Hepatocyte (in vitro differentiated cells): ENCODE measurements around the gene SH3BP2. TPM values are rescaled to one million over a fixed set of nuclear protein-coding genes. Genes with fewer than 3 reads are reported as not detected.

ENCODE experiments used
- DNase-seq: peaks from one replicate; pipeline ENCODE4 v3.0.0-alpha.2; 2016; ENCODE audit warnings: low spot score
- H2AFZ ChIP-seq: fragments of 200-600 bp; sonication (generic); 2 replicates; pipeline ENCODE4 v1.6.0; 2016; ENCODE audit warnings: antibody characterized with exemption, mild to moderate bottlenecking
- H3K27ac ChIP-seq: fragments of 200-600 bp; sonication (generic); 2 replicates; pipeline ENCODE4 v1.5.1; 2016; ENCODE audit warnings: mild to moderate bottlenecking
- H3K27me3 ChIP-seq: fragments of 200-600 bp; sonication (generic); 2 replicates; pipeline ENCODE4 v1.6.1; 2016
- H3K36me3 ChIP-seq: fragments of 200-600 bp; sonication (generic); replicated peaks from 2 replicates; pipeline ENCODE4 v1.5.1; 2016; ENCODE audit warnings: low read depth; ENCODE audit not compliant: insufficient read depth
- H3K4me1 ChIP-seq: fragments of 200-600 bp; sonication (generic); 2 replicates; pipeline ENCODE4 v1.5.1; 2016; ENCODE audit warnings: mild to moderate bottlenecking, moderate library complexity; ENCODE audit not compliant: insufficient read depth
- H3K4me2 ChIP-seq: fragments of 200-600 bp; sonication (generic); 2 replicates; pipeline ENCODE4 v1.6.0; 2016
- H3K4me3 ChIP-seq: fragments of 200-600 bp; sonication (generic); 2 replicates; pipeline ENCODE4 v1.5.1; 2016; ENCODE audit warnings: mild to moderate bottlenecking
- H3K79me2 ChIP-seq: fragments of 200-600 bp; sonication (generic); 2 replicates; pipeline ENCODE4 v1.6.0; 2017; ENCODE audit warnings: mild to moderate bottlenecking
- H3K9me2 ChIP-seq: fragments of 200-600 bp; sonication (generic); replicated peaks from 2 replicates; pipeline ENCODE4 v1.6.0; 2017; ENCODE audit warnings: mild to moderate bottlenecking; ENCODE audit not compliant: insufficient read depth
- H3K9me3 ChIP-seq: fragments of 200-600 bp; sonication (generic); 2 replicates; pipeline ENCODE4 v1.5.1; 2016; ENCODE audit warnings: low read depth, mild to moderate bottlenecking
- H4K20me1 ChIP-seq: fragments of 200-600 bp; sonication (generic); 2 replicates; pipeline ENCODE4 v1.6.0; 2016; ENCODE audit warnings: mild to moderate bottlenecking; ENCODE audit not compliant: insufficient read depth, poor library complexity, severe bottlenecking
- CTCF ChIP-seq: fragments of 200-600 bp; sonication (generic); IDR thresholded peaks from 2 replicates; pipeline ENCODE4 v1.5.1; 2016; ENCODE audit warnings: antibody characterized with exemption, mild to moderate bottlenecking; ENCODE audit not compliant: poor library complexity
- EZH2 ChIP-seq: fragments of 200-600 bp; sonication (generic); IDR thresholded peaks from 2 replicates; pipeline ENCODE4 v1.6.1; 2016; ENCODE audit warnings: antibody characterized with exemption, mild to moderate bottlenecking, borderline replicate concordance
- EZH2phosphoT487 ChIP-seq: fragments of 200-600 bp; sonication (generic); IDR thresholded peaks from one replicate; pipeline ENCODE4 v1.6.1; 2018; ENCODE audit warnings: antibody characterized with exemption, mild to moderate bottlenecking, low read depth, moderate library complexity; ENCODE audit not compliant: unreplicated experiment, severe bottlenecking
- WGBS: methylation state at CpG from one replicate; pipeline ENCODE4 v1.1.6; 2016; ENCODE audit warnings: low lambda C conversion rate; ENCODE audit errors: missing lambda C conversion rate; 5-methylcytosine and 5-hydroxymethylcytosine counted together
- polyA plus RNA-seq: library from polyadenylated mRNA; unstranded; fragments of >200 nt; fragmentation: Nextera tagmentation; extraction: Ambion mirVana; gene quantifications from 2 replicates; pipeline ENCODE4 v1.2.1, GENCODE V29; 2016
- total RNA-seq: library from RNA; depleted of rRNA; stranded (reverse); fragments of >200 nt; gene quantifications from 2 replicates; pipeline ENCODE4 v1.2.3, GENCODE V29; 2014

SH3BP2 gene
- total and polyA plus RNA-seq, 2 experiments from 2014 or later: 24.3 to 25.7 TPM

DNA sequence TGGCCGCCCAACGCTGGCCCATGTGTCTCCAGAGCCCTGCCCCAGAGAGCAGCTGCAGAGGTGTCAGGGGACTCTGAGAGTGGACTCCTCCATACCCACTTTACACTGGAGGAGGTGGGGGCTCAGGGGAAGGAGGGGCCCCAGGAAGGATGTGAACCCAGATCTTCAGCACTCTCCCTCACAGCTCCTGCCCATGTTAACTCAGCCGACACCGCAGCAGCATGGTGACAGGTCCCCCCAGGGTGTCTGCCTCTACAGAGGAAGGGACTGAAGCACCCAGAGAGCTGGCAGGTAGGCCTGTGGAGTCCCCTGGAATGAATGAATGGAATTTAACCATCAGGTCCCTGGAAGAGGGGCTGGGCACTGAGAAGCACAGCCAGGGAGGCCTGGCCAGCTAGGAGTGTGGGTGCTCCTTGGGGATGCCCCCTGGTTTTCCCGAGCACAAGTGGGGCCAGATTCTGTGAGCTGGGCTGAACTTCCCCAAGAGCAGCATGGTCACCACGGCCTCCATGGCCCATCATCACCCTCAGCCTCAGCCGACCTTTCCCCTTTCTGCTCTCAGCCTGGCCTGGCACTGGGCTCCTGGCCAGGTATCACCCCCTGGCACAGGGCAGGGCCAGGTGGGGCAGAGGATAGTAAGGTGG is 21.9 kb downstream of the SH3BP2 start:
- H4K20me1 ChIP-seq: no peaks in the 10 kb centered on the region
- no peak overlapping the region for H2AFZ ChIP-seq
- H3K4me2 ChIP-seq: no peak overlapping the region
- no peak overlapping the region for H3K4me3 ChIP-seq
- TF ChIP-seq EZH2phosphoT487: no peak
- no peak for TF ChIP-seq EZH2
- TF ChIP-seq CTCF: no peak
- H3K27me3 ChIP-seq: no peaks in the 10 kb centered on the region
- no peak overlapping the region for H3K27ac ChIP-seq
- H3K9me3 ChIP-seq: peaks cover 8% of the 10 kb centered on the region
- DNase-seq: no peak
- no peaks in the 10 kb centered on the region for H3K9me2 ChIP-seq
- H3K4me1 ChIP-seq: peaks cover 19% of the 10 kb centered on the region
- no peaks in the 10 kb centered on the region for H3K36me3 ChIP-seq
- peaks cover 26% of the 10 kb centered on the region for H3K79me2 ChIP-seq
- 81% methylated on average over 7 of the region's 7 CpGs for WGBS

GRCh38 chr4:2816401-2816954 is 23.6 kb downstream of the SH3BP2 start:
- 84% methylated on average over 1 of the region's 1 CpG for WGBS
- TF ChIP-seq EZH2phosphoT487 (no peak), EZH2 (no peak), CTCF (no peak)
- Histone ChIP-seq H3K4me3 (no peak overlapping the region), H3K4me2 (no peak overlapping the region), H3K27ac (no peak overlapping the region), H3K4me1 (peaks cover 16% of the 10 kb centered on the region), H2AFZ (no peak overlapping the region), H3K9me2 (no peaks in the 10 kb centered on the region), H3K27me3 (no peaks in the 10 kb centered on the region), H3K9me3 (peaks cover 8% of the 10 kb centered on the region), H3K36me3 (no peaks in the 10 kb centered on the region), H4K20me1 (peaks cover 1% of the 10 kb centered on the region), H3K79me2 (peaks cover 30% of the 10 kb centered on the region)
- DNase-seq: no peak

DNA sequence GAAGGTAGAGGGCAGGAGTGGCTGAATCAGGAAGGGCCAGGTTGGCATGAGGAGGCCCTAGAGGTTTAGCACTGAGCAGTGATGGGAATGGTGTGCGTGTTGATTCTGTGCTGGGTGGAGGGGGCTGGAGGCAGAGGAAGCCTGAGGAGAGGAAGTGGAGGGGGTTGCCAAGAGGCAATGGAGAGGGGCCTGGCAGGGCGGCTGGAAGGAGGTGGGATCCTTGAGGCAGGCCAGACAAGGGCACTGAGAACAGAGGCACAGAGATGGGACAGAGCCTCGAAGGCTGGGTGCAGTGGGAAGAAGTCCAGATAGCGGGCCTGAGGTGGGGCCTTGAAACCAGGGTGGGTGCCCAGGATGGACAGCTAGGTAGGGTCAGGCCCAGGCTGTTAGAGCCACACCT is 24.3 kb downstream of the SH3BP2 start:
- no peak overlapping the region for H2AFZ ChIP-seq
- H3K27ac ChIP-seq: no peak overlapping the region
- no peaks in the 10 kb centered on the region for H3K27me3 ChIP-seq
- whole genome bisulfite sequencing: 100% methylated on average over 4 of the region's 4 CpGs
- peak overlapping the region; percentile 78 for H3K4me2 ChIP-seq
- TF ChIP-seq EZH2phosphoT487 (no peak), CTCF (no peak), EZH2 (no peak)
- H4K20me1 ChIP-seq: peaks cover 2% of the 10 kb centered on the region
- H3K4me3 ChIP-seq: no peak overlapping the region
- peaks cover 8% of the 10 kb centered on the region for H3K9me3 ChIP-seq
- no peaks in the 10 kb centered on the region for H3K36me3 ChIP-seq
- H3K79me2 ChIP-seq: peaks cover 32% of the 10 kb centered on the region
- H3K9me2 ChIP-seq: no peaks in the 10 kb centered on the region
- no peak for DNase-seq
- H3K4me1 ChIP-seq: peaks cover 10% of the 10 kb centered on the region
